ENCODE measurements around the gene CATSPERE. TPM values are rescaled to one million over a fixed set of nuclear protein-coding genes. Genes with fewer than 3 reads are reported as not detected.

Gene CATSPERE, protein sequence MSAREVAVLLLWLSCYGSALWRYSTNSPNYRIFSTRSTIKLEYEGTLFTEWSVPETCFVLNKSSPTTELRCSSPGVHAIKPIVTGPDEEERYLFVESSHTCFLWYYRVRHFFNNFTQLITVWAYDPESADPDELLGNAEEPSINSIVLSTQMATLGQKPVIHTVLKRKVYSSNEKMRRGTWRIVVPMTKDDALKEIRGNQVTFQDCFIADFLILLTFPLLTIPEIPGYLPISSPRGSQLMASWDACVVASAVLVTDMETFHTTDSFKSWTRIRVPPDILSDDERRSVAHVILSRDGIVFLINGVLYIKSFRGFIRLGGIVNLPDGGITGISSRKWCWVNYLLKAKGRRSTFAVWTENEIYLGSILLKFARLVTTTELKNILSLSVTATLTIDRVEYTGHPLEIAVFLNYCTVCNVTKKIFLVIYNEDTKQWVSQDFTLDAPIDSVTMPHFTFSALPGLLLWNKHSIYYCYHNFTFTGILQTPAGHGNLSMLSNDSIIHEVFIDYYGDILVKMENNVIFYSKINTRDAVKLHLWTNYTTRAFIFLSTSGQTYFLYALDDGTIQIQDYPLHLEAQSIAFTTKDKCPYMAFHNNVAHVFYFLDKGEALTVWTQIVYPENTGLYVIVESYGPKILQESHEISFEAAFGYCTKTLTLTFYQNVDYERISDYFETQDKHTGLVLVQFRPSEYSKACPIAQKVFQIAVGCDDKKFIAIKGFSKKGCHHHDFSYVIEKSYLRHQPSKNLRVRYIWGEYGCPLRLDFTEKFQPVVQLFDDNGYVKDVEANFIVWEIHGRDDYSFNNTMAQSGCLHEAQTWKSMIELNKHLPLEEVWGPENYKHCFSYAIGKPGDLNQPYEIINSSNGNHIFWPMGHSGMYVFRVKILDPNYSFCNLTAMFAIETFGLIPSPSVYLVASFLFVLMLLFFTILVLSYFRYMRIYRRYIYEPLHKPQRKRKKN
- 0.46 TPM in 1 of 2 replicates, not detected in the other for total RNA-seq (2011; cell fraction: chromatin; rRNA removed; ENCODE audit: low replicate concordance)
- total RNA-seq (2011; cell fraction: nucleolus; rRNA removed), result 0.13 TPM in 1 of 2 replicates, not detected in the other
- 0.15 and 0.53 TPM in 2 replicates for total RNA-seq (2011; cell fraction: nucleoplasm; rRNA removed)
- total RNA-seq (2014; rRNA removed) (not detected in 2 replicates), total RNA-seq (2014; rRNA removed; fragmentation: Illumina TruSeq; extraction: Trizol) (0.06 and 0.15 TPM in 2 replicates), total RNA-seq (2015; rRNA removed; fragmentation: Illumina TruSeq; extraction: Trizol) (0.07 and 0.11 TPM in 2 replicates), total RNA-seq (2021) (not detected in 2 replicates), polyA plus RNA-seq (2011; rRNA removed) (0.06 and 0.23 TPM in 2 replicates), polyA plus RNA-seq (2014; fragmentation: Illumina TruSeq; extraction: Trizol) (0.09 TPM in 1 of 2 replicates, not detected in the other), polyA plus RNA-seq (2014; fragmentation: Nextera tagmentation; extraction: Ambion mirVana) (under 1 TPM in 1 of 2 experiments, not detected in 1; 0.08 TPM), polyA plus RNA-seq (2014; rRNA removed) (0.16 TPM in 1 of 2 replicates, not detected in the other), polyA minus RNA-seq (2011; rRNA and poly(A)+ RNA removed) (0.18 and 0.36 TPM in 2 replicates), Bru-seq, nascent RNA (percentile 24 among the genes with signal in this experiment), BruChase-seq, experiment 1, labeled RNA remaining after a 2-hour chase (percentile 29 among the genes with signal in this experiment), BruChase-seq, experiment 2, labeled RNA remaining after a 6-hour chase (percentile 26 among the genes with signal in this experiment)
- polyA plus RNA-seq (2011; cell fraction: cytosol; rRNA removed), result 0.01 TPM in 1 of 2 replicates, not detected in the other
- 0.17 and 0.28 TPM in 2 replicates for polyA plus RNA-seq (2011; cell fraction: nucleus; rRNA removed)
- polyA plus RNA-seq (2012), result 0.10 and 0.22 TPM in 2 replicates
- not detected in 2 replicates for polyA minus RNA-seq (2011; cell fraction: cytosol; rRNA and poly(A)+ RNA removed)
- polyA minus RNA-seq (2011; cell fraction: nucleus; rRNA and poly(A)+ RNA removed), result 0.22 TPM in 1 of 2 replicates, not detected in the other
- long read RNA-seq, experiment 1, partial matches to known transcripts, result 0 of 3 reads
- long read RNA-seq, experiment 1, other reads (novel, unspliced or antisense), result 3 of 3 reads
- long read RNA-seq, experiment 2, result 0 reads
- long read RNA-seq, experiment 3, partial matches to known transcripts, result 0 of 1 reads
- long read RNA-seq, experiment 3, other reads (novel, unspliced or antisense), result 1 of 1 reads

GRCh38 chr1:244461245-244462071 is at the start of gene CATSPERE:
TSS of gene CATSPERE (plus strand) at chr1:244461273. CDS start at chr1:244461430, 157 bp downstream.
- Histone ChIP-seq H3K4me3 (no peak within 1 kb of the TSS), H3K27ac (ENCODE audit: extremely low read depth, low read depth, low read length) (no peak within 1 kb of the TSS), H3K4me1 (replicated peaks in 1 of 2; ENCODE audit: control insufficient read depth in 2 of 2, insufficient read depth in 2 of 2, low read length in 2 of 2) (no peaks in the 10 kb centered on the region; a peak in 1 of 5 replicates), H3K27me3 (ENCODE audit: control insufficient read depth in 2 of 2, insufficient read depth in 2 of 2, low read length in 2 of 2) (no peaks in the 10 kb centered on the region), H3K36me3 (ENCODE audit: control insufficient read depth, insufficient read depth, low read length) (no peaks in the 10 kb centered on the region; the same call in 2 of the 3 replicates), H3K9me3 (replicated peaks; ENCODE audit: control insufficient read depth, insufficient read depth, low read depth, low read length) (no peaks in the 10 kb centered on the region), H4K20me1 (replicated peaks; ENCODE audit: control insufficient read depth, insufficient read depth, low read length) (no peaks in the 10 kb centered on the region), H3K4me2 (ENCODE audit: insufficient read depth, low read length) (no peak within 1 kb of the TSS), H2AFZ (ENCODE audit: low read depth, low read length) (no peak within 1 kb of the TSS), H3K79me2 (ENCODE audit: control insufficient read depth, insufficient read depth, low read length) (no peaks in the 10 kb centered on the region), H3K9ac (ENCODE audit: insufficient read depth in 1 of 2, low read depth in 2 of 2, low read length in 2 of 2) (no peak within 1 kb of the TSS), H3K9me1 (ENCODE audit: control insufficient read depth, insufficient read depth, low read length) (no peaks in the 10 kb centered on the region)
- BruUV-seq (replicated peaks), result no TSS peak
- ATAC-seq (no peak), DNase-seq (ENCODE audit: extremely low read depth in 1 of 4, low spot score in 3 of 4) (no peak), FAIRE-seq (no peak)
- intact Hi-C loops (cut with micrococcal nuclease) (no loop called here), in situ Hi-C loops (cut with MboI) (no loop called here)
- 79% methylated on average over 40 of the region's 61 CpGs for WGBS (ENCODE audit: insufficient coverage, low coverage, missing lambda C conversion rate)
- POLR2A ChIA-PET, result interaction anchor here (1.0 kb wide), 1 partner anchor 393 kb away, joined by 5 read pairs; no protein-coding TSS in a partner anchor
- CTCF ChIA-PET (ENCODE audit: low intra/inter-chr PET ratio), result no interaction called here
- no peak for TF ChIP-seq ZKSCAN3 (CRISPR knock-in tag; IDR thresholded peaks at IDR 0.05)
- TF ChIP-seq, protein P1, sequence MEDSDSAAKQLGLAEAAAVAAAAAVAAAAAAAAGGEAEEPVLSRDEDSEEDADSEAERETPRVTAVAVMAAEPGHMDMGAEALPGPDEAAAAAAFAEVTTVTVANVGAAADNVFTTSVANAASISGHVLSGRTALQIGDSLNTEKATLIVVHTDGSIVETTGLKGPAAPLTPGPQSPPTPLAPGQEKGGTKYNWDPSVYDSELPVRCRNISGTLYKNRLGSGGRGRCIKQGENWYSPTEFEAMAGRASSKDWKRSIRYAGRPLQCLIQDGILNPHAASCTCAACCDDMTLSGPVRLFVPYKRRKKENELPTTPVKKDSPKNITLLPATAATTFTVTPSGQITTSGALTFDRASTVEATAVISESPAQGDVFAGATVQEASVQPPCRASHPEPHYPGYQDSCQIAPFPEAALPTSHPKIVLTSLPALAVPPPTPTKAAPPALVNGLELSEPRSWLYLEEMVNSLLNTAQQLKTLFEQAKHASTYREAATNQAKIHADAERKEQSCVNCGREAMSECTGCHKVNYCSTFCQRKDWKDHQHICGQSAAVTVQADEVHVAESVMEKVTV (CRISPR knock-in tag; IDR thresholded peaks at IDR 0.05), result no peak
- no peak for TF ChIP-seq SAP30 (IDR thresholded peaks at IDR 0.05; ENCODE audit: borderline replicate concordance, insufficient read depth, low read depth, low read length, poor library complexity, severe bottlenecking)
- TF ChIP-seq FOXO4 (CRISPR knock-in tag; IDR thresholded peaks at IDR 0.05), result no peak
- no peak for TF ChIP-seq NFE2L1 (tag; IDR thresholded peaks at IDR 0.05; ENCODE audit: borderline replicate concordance, low read depth)
- TF ChIP-seq RBM17 (IDR thresholded peaks at IDR 0.05; ENCODE audit: borderline replicate concordance, low read depth, low read length), result no peak
- no peak for TF ChIP-seq ZNF253 (CRISPR knock-in tag; conservative IDR thresholded peaks at IDR 0.05)
- no peak for TF ChIP-seq GABPB1 (CRISPR knock-in tag; IDR thresholded peaks at IDR 0.05)
- no peak for TF ChIP-seq PTTG1 (tag; IDR thresholded peaks at IDR 0.05; ENCODE audit: low read depth)
